OCI-LY3 (cell line): ENCODE results near the gene HPS3.

Source experiments
- CTCF ChIP-seq: fragments of 200-600, 300-600 bp; sonication (generic); IDR thresholded peaks from 2 replicates; pipeline ENCODE4 v1.5.1; 2014; ENCODE audit warnings: antibody characterized with exemption, low read length, low read depth
- EZH2phosphoT487 ChIP-seq: fragments of 200-600 bp; shearing (Covaris generic); IDR thresholded peaks from 2 replicates; pipeline ENCODE4 v1.6.1; 2018; ENCODE audit warnings: antibody characterized with exemption, mixed run types, low read depth

- TF ChIP-seq CTCF (no peak), EZH2phosphoT487 (no peak)
Observed at GRCh38 chr3:149167898-149168297, 38.5 kb downstream of the HPS3 start.
